Transverse colon (tissue), 4 donors: Measurements from ENCODE around the gene ULK4. TPM values are rescaled to one million over a fixed set of nuclear protein-coding genes. Genes with fewer than 3 reads are reported as not detected.

Source experiments
- DNase-seq: peaks from one replicate; pipeline ENCODE4 v3.0.0-alpha.2; 2019
- H3K27ac ChIP-seq, 4 donors: fragments of 200-600 bp; sonication (generic); 2 replicates each; pipeline ENCODE4 v1.5.1; 2016 to 2018; ENCODE audit warnings: inconsistent platforms in 4 of 4
- H3K27me3 ChIP-seq: fragments of 200-600 bp; sonication (generic); 2 replicates; pipeline ENCODE4 v1.5.1; 2017; ENCODE audit warnings: inconsistent platforms
- H3K36me3 ChIP-seq, 4 donors: fragments of 200-600 bp; sonication (generic); 2 replicates each; pipeline ENCODE4 v1.5.1; 2017 to 2019; ENCODE audit warnings: inconsistent platforms in 4 of 4
- H3K4me1 ChIP-seq, 4 donors: fragments of 200-600 bp; sonication (generic); 2 replicates each; pipeline ENCODE4 v1.5.1; 2017 to 2020; ENCODE audit warnings: inconsistent platforms in 4 of 4
- H3K4me3 ChIP-seq, 4 donors: fragments of 200-600 bp; sonication (generic); 1 replicate in 1 of 4; 2 replicates in 3 of 4; pipeline versions ENCODE4 v1.5.1 to v1.6.1; 2017 to 2019; ENCODE audit warnings: inconsistent platforms in 4 of 4
- H3K9me3 ChIP-seq, 2 donors: fragments of 200-600 bp; sonication (generic); 2 replicates each; pipeline ENCODE4 v1.5.1; 2017 to 2019; ENCODE audit warnings: inconsistent platforms in 2 of 2
- CTCF ChIP-seq, 5 experiments: fragments of 200-600 bp in 3 of 5; fragments of 450-650 bp in 2 of 5; sonication (generic) in 3 of 5; IDR thresholded peaks; 1 replicate in 2 of 5; 2 replicates in 3 of 5; pipeline ENCODE4 v1.5.1; 2016 to 2017; ENCODE audit warnings: antibody characterized with exemption in 5 of 5, inconsistent platforms in 3 of 5, mild to moderate bottlenecking in 2 of 5, moderate library complexity in 1 of 5
- EP300 ChIP-seq: sonication (generic); formaldehyde crosslinking; IDR thresholded peaks from one replicate; pipeline ENCODE4 v1.6.1; 2017; ENCODE audit warnings: antibody characterized with exemption, low read depth
- POLR2A ChIP-seq: fragments of 450-650 bp; IDR thresholded peaks from one replicate; pipeline ENCODE4 v1.6.1; 2016; ENCODE audit warnings: antibody characterized with exemption, mild to moderate bottlenecking, moderate library complexity
- POLR2AphosphoS5 ChIP-seq, 3 donors: sonication (generic); formaldehyde crosslinking; IDR thresholded peaks; one replicate each; pipeline ENCODE4 v1.6.1; 2016; ENCODE audit warnings: antibody characterized with exemption in 3 of 3
- WGBS, 2 donors: methylation state at CpG; one replicate each; pipeline ENCODE4 v1.1.5; 2018; ENCODE audit warnings: low coverage in 1 of 2; 5-methylcytosine and 5-hydroxymethylcytosine counted together
- in situ Hi-C, 4 donors: fragments of 200-750 bp; cut with MboI; loops; one replicate each; pipeline versions ENCODE4 v1.15.0 to v1.15.1; 2017; ENCODE audit warnings: low sequenced_read_pairs in 3 of 4, low pct_ligation_motif_present in 1 of 4, low pct_unique_long_range_greater_than_20kb in 1 of 4
- intact Hi-C: fragments of 100-400 bp; cut with DNase I; formaldehyde crosslinking; loops from one replicate; pipeline ENCODE4 v1.15.1; 2023; ENCODE audit warnings: low total_unique reads
- total RNA-seq, 4 donors: library from RNA; depleted of rRNA; stranded (reverse); fragments of >200 nt; gene quantifications; one replicate each; pipeline ENCODE4 v1.1.0, GENCODE V29; 2016

Gene ULK4
- total RNA-seq, 4 donors from 2014 or later = 4.1 to 19.2 (median 11.7) TPM

- in situ Hi-C loops = no loop called here
- no peak for DNase-seq
- H3K27me3 ChIP-seq = no peaks in the 10 kb centered on the region
- TF ChIP-seq POLR2AphosphoS5 (IDR thresholded peaks at IDR 0.05) (no peak), CTCF (IDR thresholded peaks at IDR 0.05) (no peak), EP300 (no peak), POLR2A (no peak)
- no peaks in the 10 kb centered on the region for H3K4me1 ChIP-seq
- 71 to 90% methylated on average over 2 of the region's 2 CpGs for WGBS, 2 donors
- intact Hi-C loops = no loop called here
- H3K36me3 ChIP-seq = no peaks in the 10 kb centered on the region
- no peaks in the 10 kb centered on the region for H3K9me3 ChIP-seq
- H3K4me3 ChIP-seq = no peak overlapping the region
- no peak overlapping the region for H3K27ac ChIP-seq
Observed at GRCh38 chr3:41974223-41974622, 12.3 kb upstream of the ULK4 start.

- Histone ChIP-seq H3K9me3 (no peaks in the 10 kb centered on the region), H3K36me3 (no peaks in the 10 kb centered on the region), H3K27me3 (no peaks in the 10 kb centered on the region), H3K4me1 (no peaks in the 10 kb centered on the region), H3K4me3 (no peak overlapping the region), H3K27ac (no peak overlapping the region)
- in situ Hi-C loops (no loop called here), intact Hi-C loops (no loop called here)
- TF ChIP-seq POLR2A = no peak
- no peak for TF ChIP-seq POLR2AphosphoS5 (IDR thresholded peaks at IDR 0.05)
- WGBS, 2 donors = 92 to 93% methylated on average over 3 to 5 of the region's 5 CpGs
- DNase-seq = no peak
Observed at GRCh38 chr3:41972802-41973201, 10.9 kb upstream of the ULK4 start.

- no peak for DNase-seq
- in situ Hi-C loops = no loop called here
- Histone ChIP-seq H3K4me1 (peaks cover 3 to 4% (median 4%) of the 10 kb centered on the region in 4 donors), H3K36me3 (no peaks in the 10 kb centered on the region), H3K4me3 (no peak overlapping the region), H3K9me3 (no peaks in the 10 kb centered on the region), H3K27ac (no peak overlapping the region), H3K27me3 (no peaks in the 10 kb centered on the region)
- TF ChIP-seq EP300 = no peak
- no peak for TF ChIP-seq POLR2AphosphoS5 (IDR thresholded peaks at IDR 0.05)
- no peak for TF ChIP-seq CTCF (IDR thresholded peaks at IDR 0.05)
- intact Hi-C loops = no loop called here
- WGBS, 2 donors = 82 to 94% methylated on average over 4 to 6 of the region's 6 CpGs
Observed at GRCh38 chr3:41966206-41966605, 4.3 kb upstream of the ULK4 start.

GRCh38 chr3:41963823-41964222 lies 1.9 kb upstream of the ULK4 start:
- peaks cover 7 to 14% (median 11%) of the 10 kb centered on the region in 4 donors for H3K4me1 ChIP-seq
- H3K9me3 ChIP-seq = no peaks in the 10 kb centered on the region
- TF ChIP-seq EP300 (no peak), CTCF (IDR thresholded peaks at IDR 0.05) (no peak), POLR2A (no peak), POLR2AphosphoS5 (IDR thresholded peaks at IDR 0.05) (no peak)
- no peaks in the 10 kb centered on the region for H3K27me3 ChIP-seq
- no peak overlapping the region for H3K27ac ChIP-seq
- intact Hi-C loops = no loop called here
- no peak for DNase-seq
- 72 to 82% methylated on average over 4 to 10 of the region's 10 CpGs for WGBS, 2 donors
- no peak overlapping the region for H3K4me3 ChIP-seq
- no peaks in the 10 kb centered on the region for H3K36me3 ChIP-seq
- in situ Hi-C loops = no loop called here
